Right renal cortex interstitium (tissue), 3 donors: ENCODE measurements around the gene ZC2HC1B. TPM values are rescaled to one million over a fixed set of nuclear protein-coding genes. Genes with fewer than 3 reads are reported as not detected.
"Not testable (repeated sequence)": the region's sequence is repeated elsewhere in the genome, so short reads cannot be mapped to it uniquely, and the experiment has no call there.

ENCODE experiments used
- DNase-seq, 3 donors: peaks; one replicate each; pipeline ENCODE4 v3.0.0-alpha.2; 2013; ENCODE audit warnings: low read depth in 3 of 3, low spot score in 2 of 3
- polyA plus RNA-seq, 3 donors: library from polyadenylated mRNA; unstranded; fragments of 120-200 nt; gene quantifications; one replicate each; pipeline ENCODE4 v1.2.1, GENCODE V29; 2013; ENCODE audit not compliant: insufficient read length in 3 of 3

Gene ZC2HC1B
- polyA plus RNA-seq, result not detected

DNA sequence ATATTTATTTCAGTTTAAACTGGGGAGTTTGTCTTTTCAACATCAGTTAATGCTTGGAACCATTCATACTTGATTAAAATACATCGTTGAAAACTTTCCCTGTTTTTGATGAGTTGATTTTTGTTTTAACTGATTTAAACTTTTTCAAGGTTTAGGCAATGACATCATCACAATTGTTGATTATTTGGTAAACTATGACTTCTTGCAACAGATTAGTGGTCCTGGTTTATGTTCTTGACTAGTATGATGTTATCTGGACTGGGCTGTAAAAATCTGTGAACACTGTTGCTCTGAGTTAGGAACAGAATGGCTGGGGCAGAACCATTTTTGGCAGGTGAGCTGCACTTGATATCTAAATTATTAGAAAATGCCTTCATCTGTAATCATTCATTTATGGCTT lies at the start of gene ZC2HC1B:
TSS of gene ZC2HC1B (plus strand) at position 241 of the 400 bp plus-strand sequence. CDS start at position 307, 66 bp downstream.
- DNase-seq, result no peak

- no peak for DNase-seq
These were observed 46.7 kb upstream of the ZC2HC1B start for GRCh38 chr6:143817621-143818020.

DNA sequence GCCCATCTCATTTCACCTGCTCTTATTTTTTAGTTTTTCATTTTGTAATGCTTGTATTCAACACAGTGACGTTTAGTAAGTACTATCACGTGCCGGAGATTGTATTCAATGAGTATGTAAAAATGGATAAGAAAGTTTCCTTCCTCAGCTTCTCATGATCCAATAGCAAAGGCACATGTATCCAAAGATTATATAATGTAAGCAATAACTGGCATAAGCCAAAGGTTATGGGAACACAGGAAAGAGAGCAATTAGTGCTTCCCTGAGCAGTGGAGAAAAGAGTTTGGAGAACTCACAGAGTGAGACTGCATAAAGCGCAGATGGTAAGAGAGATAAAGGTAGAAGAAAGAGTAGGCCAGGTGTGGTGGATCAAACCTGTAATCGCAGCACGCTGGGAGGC lies 42.9 kb upstream of the ZC2HC1B start:
- no peak for DNase-seq

DNA sequence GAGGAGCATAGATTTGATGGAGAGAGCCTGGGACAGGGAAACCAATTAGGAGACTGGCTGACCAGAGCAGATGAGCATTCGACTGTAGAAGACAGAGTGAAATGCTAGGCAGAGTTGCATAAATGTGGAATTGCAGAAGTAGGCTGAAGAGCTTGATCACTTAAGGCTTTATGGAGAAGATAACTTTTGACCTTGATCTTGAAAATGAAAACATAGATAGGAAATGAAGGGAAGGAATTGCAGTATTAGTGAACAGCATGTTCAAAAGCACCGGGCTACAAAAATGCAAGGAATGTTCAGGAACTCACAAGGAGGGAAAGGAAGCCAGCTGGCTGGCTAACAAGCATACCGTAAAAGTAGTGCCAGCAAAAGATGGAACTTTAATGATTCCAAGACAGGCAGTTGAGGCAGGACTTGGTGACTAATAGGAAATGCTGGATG lies 41.7 kb upstream of the ZC2HC1B start:
- no peak for DNase-seq

- DNase-seq, result no peak
These were observed 40.7 kb upstream of the ZC2HC1B start for GRCh38 chr6:143823548-143823947.

DNA sequence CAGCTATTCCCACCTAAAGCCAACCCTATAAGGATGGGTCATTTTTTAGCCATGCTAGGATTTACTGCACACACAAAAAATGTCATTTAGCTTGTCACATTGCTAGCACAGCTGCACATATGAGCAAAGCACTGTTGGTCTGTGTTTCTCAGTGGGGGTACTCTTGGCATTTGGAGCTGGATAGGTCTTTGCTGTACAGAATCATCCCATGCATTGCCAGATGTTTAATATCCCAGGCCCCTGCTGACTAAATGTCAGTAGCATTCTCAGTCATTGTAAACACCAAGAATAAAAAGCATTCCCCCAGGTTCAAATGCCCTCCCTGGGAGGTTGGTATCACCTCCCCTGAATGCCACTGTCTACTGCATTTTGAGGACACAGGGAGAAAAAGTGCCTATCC lies 35.7 kb upstream of the ZC2HC1B start:
- DNase-seq, result no peak

GRCh38 chr6:143836150-143836549 lies 28.1 kb upstream of the ZC2HC1B start:
- DNase-seq, result no peak

- DNase-seq, result no peak
These were observed 25.9 kb upstream of the ZC2HC1B start for GRCh38 chr6:143838395-143838794.

- no peak for DNase-seq
These were observed 25.1 kb upstream of the ZC2HC1B start for GRCh38 chr6:143839196-143839595.

DNA sequence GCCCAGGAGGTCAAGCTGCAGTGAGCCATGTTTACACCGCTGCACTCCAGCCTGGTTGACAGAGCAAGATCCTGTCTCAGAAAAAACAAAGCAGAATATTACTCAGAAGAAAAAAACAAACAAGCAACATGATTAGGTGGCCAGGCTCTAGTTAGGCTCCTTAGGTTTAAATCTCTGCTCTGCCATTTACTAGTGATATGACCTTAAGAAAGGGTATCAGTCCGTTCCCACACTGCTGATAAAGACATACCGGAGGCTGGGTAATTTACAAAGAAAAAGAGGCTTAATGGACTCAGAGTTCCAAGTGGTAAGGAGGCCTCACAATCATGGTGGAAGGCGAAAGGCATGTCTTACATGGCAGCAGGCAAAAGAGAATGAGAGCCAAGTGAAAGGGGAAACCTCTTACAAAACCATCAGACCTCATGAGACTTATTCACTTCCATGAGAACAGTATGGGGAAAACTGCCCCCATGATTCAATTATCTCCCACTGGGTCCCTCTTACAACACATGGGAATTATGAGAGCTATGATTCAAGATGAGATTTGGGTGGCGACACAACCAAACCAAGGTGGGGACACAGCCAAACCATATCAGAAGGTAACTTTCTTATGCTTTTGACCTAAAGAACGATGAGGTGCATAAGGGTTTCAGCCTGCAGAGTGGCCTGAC lies 23.5 kb upstream of the ZC2HC1B start:
- no peak for DNase-seq

DNA sequence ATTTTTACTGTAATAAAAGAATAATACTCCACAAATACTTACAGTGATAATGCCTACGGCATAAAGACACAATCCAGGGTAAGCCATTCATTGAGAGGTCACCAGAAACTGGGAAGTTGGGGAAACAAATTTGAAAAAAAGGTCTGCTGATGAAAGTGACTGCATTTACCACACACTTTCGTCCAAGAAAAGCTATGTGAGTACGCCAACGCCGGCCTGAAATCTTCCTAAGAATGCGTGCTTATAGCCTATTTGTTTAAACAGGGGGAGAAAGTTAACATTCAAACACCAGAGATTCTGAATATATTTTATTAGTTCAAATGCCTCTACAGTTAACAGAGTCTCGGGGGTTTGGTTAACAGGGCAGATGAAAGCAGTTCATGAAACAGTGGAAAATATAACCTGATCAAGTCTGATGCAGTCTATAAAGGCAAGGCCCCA lies 21.8 kb upstream of the ZC2HC1B start:
- DNase-seq, result no peak

GRCh38 chr6:143842902-143843676 lies 21.2 kb upstream of the ZC2HC1B start, which contains the start of gene LTV1:
Gene LTV1 (plus strand): TSS chr6:143843338. CDS start chr6:143843478, 140 bp downstream.
- DNase-seq, result peak; percentile 94 to 96 (median 94)

DNA sequence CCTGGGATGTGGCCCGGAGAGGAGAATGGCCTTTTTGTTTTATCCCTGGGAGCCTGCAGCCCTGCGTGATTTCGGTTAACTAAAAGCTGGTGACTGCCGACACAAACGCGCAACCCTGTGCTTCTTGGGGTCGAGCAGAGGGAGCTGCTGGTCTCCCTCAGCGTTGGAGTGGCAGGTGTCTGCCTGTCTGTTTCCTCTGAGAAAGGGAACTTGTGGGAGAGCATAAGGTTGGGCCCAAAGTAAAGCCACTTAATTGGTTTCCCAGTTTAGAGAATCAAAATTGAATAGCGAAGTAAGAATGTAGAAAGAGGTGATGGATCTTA lies 20.6 kb upstream of the ZC2HC1B start:
- peak in 1 of 3 donors; percentile 9 for DNase-seq

DNA sequence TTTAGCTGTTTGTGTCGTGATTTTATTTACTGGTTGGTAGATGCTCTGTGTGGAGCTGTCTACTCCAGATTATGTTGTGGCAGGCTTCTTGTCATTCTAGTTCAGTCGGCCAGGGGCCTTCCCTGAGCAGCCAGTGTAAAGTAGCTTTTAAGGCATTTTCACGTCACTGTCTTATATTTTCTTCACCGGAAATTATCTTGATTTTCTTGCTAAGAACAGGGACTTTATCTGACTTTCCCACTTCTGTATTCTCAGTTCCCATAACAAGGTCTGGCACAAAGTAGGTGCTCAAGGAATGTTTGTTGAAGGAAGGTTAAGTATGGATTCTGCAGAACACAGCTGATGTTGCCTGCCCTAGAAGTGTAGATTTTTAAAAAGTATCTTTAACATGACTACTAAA lies 20.3 kb upstream of the ZC2HC1B start:
- no peak for DNase-seq

DNA sequence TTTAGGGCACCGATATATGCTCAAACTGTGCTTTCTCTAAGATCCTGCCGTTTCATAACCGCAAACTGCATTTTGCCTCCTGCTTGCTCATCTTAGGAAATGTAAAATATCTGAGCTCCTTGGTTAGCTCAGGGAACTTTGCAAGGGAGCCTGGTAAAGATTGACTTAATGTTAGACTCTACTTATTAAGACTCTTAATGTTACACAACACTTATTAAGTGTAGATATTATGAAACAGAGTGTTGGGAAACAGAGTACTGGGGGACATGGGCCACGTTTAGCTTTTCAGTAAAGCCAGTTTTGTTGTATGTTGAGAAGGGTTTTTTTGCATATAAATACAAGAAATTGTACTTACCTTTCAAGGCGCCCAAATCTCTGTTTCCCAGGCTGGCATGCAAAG lies 19.2 kb upstream of the ZC2HC1B start:
- no peak for DNase-seq

- DNase-seq, result not testable (repeated sequence)
These were observed 12.6 kb upstream of the ZC2HC1B start for GRCh38 chr6:143851706-143852105.

- not testable (repeated sequence) for DNase-seq
These were observed 9.2 kb upstream of the ZC2HC1B start for GRCh38 chr6:143855057-143855456.

DNA sequence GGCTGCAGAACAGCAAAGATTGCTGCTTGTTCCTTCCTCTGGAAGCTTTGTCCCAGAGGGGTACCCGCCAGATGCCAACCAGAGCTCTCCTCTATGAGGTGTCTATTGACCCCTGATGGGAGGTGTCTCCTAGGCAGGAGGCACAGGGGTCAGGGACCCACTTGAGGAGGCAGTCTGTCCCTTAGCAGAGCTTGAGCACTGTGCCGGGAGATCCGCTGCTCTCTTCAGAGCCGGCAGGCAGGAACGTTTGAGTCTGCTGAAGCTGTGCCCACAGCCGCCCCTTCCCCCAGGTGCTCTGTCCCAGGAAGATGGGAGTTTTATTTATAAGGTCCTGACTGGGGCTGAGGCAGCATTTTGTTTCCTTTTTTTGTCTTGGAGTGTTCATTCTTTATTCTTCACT lies 7.5 kb upstream of the ZC2HC1B start:
- DNase-seq, result not testable (repeated sequence)

DNA sequence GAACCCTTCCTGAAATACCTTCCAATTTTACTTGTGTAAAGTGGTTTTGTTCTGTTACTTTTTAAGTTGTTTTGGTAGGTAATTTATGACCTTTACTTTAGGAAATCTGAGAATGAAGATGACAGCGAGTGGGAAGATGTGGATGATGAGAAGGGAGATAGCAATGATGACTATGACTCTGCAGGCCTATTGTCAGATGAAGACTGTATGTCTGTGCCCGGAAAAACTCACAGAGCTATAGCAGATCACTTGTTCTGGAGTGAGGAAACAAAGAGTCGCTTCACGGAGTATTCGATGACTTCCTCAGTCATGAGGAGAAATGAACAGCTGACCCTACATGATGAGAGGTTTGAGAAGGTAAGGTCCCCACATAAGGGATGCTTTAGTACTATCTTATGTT lies 6.6 kb upstream of the ZC2HC1B start:
- DNase-seq, result no peak

DNA sequence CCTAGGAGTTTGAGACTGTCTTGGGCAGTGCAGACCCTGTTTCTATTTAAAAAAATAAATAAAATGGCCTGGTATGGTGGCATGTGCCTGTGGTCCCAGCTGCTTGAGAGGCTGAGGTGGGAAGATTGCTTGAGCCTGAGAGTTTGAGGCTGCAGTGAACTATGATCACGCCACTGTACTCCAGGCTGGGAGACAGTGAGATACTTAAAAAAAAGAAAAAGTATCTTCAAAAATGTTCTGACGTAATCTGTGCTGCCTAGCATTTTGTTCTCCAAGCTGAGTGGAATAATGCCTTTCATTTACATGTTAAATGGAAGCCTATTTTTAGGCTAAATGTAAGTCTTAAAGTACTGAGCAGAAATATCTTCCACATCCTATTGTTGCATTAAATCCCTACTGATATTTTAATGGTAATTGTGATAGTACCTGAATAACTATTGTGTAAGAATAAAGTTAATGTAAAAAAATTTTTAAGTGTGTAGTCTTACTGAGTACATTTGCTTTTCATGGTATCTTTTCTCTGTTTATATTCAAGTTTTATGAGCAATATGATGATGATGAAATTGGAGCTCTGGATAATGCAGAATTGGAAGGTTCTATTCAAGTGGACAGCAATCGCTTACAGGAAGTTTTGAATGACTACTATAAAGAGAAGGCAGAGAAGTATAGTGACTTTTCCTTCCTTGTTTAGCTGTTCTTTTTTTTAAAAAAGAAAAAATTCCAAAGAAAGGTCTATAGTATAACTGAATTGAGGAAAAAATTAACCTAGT lies 4.2 kb upstream of the ZC2HC1B start:
- no peak for DNase-seq

DNA sequence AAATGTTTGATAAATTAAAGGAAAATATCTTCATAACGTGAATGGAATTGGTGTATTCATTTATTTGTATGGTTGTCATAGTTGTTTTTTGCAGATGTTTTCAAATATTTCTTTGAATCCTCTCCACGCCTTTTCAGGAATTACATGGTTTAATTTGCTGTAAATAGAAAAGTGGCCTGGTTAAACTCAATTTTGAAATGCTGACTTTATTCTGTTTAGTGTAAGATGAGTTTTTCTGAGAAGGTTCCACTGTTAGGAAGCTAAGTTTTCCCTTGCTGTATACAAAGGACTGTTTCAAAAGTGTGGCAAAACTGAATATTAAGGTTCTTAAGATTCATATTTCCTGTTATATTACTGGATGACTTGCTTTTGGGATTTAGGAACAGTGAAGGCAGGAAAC lies 503 bp upstream of the ZC2HC1B start:
- no peak for DNase-seq
